ENCODE measurements around the gene IKZF5.

The IKZF5 gene

GRCh38 chr10:123016228-123016627 is 7.6 kb upstream of the IKZF5 start:
- DNase-seq (ENCODE audit: low spot score) = no peak

- DNase-seq (ENCODE audit: low spot score) = no peak
Observed at GRCh38 chr10:123014772-123015171, 6.2 kb upstream of the IKZF5 start.

- DNase-seq (ENCODE audit: low spot score) = no peak
Observed at GRCh38 chr10:123013456-123014419, 5.1 kb upstream of the IKZF5 start.

GRCh38 chr10:123011987-123012386 is 3.4 kb upstream of the IKZF5 start:
- no peak for DNase-seq (ENCODE audit: low spot score)

GRCh38 chr10:123009105-123009820 is 668 bp upstream of the IKZF5 start:
- DNase-seq (ENCODE audit: low spot score) = peak; percentile 63

GRCh38 chr10:123007558-123008354 is 839 bp downstream of the IKZF5 start:
- peak; percentile 58 for DNase-seq (ENCODE audit: low spot score)

- no peak for DNase-seq (ENCODE audit: low spot score)
Observed at GRCh38 chr10:123004298-123004697, 4.3 kb downstream of the IKZF5 start.

GRCh38 chr10:123001370-123001769 is 7.2 kb downstream of the IKZF5 start:
- no peak for DNase-seq (ENCODE audit: low spot score)

GRCh38 chr10:123000155-123000554 is 8.4 kb downstream of the IKZF5 start:
- no peak for DNase-seq (ENCODE audit: low spot score)

GRCh38 chr10:122999347-122999746 is 9.2 kb downstream of the IKZF5 start:
- no peak for DNase-seq (ENCODE audit: low spot score)

- DNase-seq (ENCODE audit: low spot score) = no peak
Observed at GRCh38 chr10:122998934-122999333, 9.7 kb downstream of the IKZF5 start.

GRCh38 chr10:122998360-122998917 is 10.2 kb downstream of the IKZF5 start:
- no peak for DNase-seq (ENCODE audit: low spot score)

- DNase-seq (ENCODE audit: low spot score) = no peak
Observed at GRCh38 chr10:122997864-122998263, 10.7 kb downstream of the IKZF5 start.

GRCh38 chr10:122995936-122996335 is 12.7 kb downstream of the IKZF5 start:
- no peak for DNase-seq (ENCODE audit: low spot score)

- no peak for DNase-seq (ENCODE audit: low spot score)
Observed at GRCh38 chr10:122993797-122994336, 14.7 kb downstream of the IKZF5 start.

GRCh38 chr10:122992031-122992585 is 16.5 kb downstream of the IKZF5 start:
- DNase-seq (ENCODE audit: low spot score) = no peak

GRCh38 chr10:122990278-122990677 is 18.3 kb downstream of the IKZF5 start:
- no peak for DNase-seq (ENCODE audit: low spot score)

- no peak for DNase-seq (ENCODE audit: low spot score)
Observed at GRCh38 chr10:122988501-122988900, 20.1 kb downstream of the IKZF5 start.

GRCh38 chr10:122986335-122986734 is 22.3 kb downstream of the IKZF5 start:
- DNase-seq (ENCODE audit: low spot score) = no peak

GRCh38 chr10:122984708-122985107 is 23.9 kb downstream of the IKZF5 start:
- no peak for DNase-seq (ENCODE audit: low spot score)

GRCh38 chr10:122983898-122984297 is 24.7 kb downstream of the IKZF5 start:
- DNase-seq (ENCODE audit: low spot score) = no peak

Measured in HuH-7 (cell line).